GM18505 (cell line): ENCODE results near the gene CHST7.
A peak's percentile ranks its signal among the peaks of the same experiment; 100 is the strongest.

Experiments
- ATAC-seq: cut with Tn5 transposase; IDR thresholded peaks from one replicate; pipeline ENCODE4 v1.9.1; 2021; ENCODE audit not compliant: unreplicated experiment
- POLR2A ChIP-seq: IDR thresholded peaks from 4 replicates; pipeline ENCODE4 v1.6.1; 2011; ENCODE audit warnings: borderline replicate concordance; ENCODE audit not compliant: insufficient read depth, insufficient read length; ENCODE audit errors: extremely low read depth

Gene CHST7

DNA sequence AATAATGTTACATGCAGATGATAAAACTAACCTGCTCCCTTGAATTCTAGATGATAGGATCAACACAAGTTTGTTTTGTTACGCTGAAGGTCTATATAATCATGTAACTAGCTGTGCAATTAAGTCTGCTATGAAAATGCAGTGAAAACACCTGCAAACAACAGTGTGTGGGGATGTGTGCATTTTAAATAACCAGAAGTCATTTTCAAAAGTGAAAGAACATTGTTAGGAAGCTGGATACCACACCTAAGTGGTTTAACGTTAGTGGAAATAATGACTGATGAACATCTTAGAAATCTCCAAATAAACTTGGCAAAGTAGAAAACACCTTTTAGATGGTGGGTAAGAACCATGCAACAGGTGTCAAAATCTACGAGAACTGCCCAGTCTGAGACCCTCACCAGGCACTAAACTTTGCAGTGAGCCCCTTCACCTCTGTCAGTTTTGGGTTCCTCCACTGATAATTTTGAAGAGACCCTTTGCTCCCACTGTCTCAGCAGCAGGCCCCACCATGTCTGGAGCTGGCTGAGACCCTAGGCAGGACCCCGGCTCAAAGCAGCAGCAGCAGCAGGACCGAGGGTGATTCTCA is 36.6 kb downstream of the CHST7 start:
- no peak for TF ChIP-seq POLR2A
- ATAC-seq = no peak

DNA sequence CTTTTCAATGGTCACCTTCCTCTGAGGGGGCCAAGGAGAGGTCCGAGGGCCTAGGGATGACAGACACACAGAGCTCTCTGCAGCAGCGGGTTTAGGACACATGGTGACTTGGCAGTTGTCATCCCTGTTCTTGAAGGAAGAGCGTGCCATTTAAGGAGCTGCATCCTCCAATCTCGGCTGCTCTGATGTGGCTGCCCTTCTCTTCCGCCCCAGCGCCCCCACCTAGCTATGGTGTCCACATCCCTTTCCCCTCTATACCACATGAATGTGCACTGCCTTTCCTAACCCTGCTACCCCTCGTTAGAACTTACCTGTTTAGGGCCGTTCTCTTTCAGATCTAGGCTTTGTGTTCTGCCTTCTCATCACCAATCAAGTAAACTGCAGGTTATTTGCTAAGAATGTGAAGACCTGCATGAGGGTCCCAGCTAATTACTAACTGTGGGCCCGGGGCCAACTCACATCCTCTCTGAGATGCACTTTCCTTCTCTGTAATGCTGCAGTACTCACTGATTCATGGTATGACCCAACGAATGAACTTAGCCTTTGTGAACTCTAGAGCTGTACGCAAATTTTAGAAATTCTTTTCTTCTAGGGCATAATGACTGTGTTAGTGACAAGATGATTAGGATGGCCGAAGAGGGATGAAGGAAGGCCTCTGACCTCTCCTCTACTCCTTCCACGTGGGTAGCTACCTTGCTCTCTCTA is 38.2 kb downstream of the CHST7 start:
- no peak for TF ChIP-seq POLR2A
- no peak for ATAC-seq

DNA sequence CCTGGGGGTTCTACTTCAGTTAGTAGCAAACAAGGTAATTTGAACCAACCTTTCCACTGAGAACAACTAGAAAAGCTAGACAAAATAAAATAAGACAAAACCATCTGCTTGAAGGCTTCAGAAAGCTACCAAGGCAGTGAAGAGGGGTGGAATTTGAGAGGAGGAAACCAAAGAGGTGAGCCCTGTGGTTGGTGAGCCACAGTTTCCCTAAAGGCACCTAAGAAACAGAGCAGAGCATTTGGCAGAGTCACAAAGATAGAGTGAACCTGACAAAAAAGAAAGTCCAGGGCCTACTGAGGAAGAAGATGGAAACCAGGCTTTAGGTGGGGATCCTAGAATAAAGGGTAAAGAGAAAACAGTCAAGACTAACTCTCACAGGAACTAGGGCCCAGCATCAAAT is 44.3 kb downstream of the CHST7 start:
- no peak for TF ChIP-seq POLR2A

GRCh38 chrX:46618947-46619346 is 45.4 kb downstream of the CHST7 start:
- no peak for ATAC-seq
- no peak for TF ChIP-seq POLR2A

More for the DNA sequence above, 44.3 kb downstream of the CHST7 start:
- ATAC-seq = no peak

- no peak for ATAC-seq
- TF ChIP-seq POLR2A = no peak
These were observed 46.9 kb downstream of the CHST7 start for GRCh38 chrX:46620505-46620904.

DNA sequence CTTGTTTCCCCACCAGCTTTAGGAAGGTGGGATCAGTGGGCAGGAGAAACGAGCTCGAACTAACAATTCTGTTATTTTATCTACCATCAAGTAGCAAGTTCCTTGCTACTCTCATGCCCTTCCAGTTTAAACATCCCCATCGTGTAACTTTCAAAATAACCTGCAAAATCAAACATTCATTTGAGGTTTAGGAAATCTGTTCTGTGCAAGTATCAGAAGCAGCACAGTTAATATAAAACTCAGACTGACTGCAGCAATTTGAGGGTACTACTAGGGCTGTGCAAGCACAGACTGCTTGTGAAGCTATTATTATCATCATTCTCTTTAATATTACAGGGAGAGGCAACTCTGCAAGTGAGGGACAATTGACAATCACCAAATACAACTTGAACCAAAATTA is 48.0 kb downstream of the CHST7 start:
- ATAC-seq = no peak
- TF ChIP-seq POLR2A = no peak

DNA sequence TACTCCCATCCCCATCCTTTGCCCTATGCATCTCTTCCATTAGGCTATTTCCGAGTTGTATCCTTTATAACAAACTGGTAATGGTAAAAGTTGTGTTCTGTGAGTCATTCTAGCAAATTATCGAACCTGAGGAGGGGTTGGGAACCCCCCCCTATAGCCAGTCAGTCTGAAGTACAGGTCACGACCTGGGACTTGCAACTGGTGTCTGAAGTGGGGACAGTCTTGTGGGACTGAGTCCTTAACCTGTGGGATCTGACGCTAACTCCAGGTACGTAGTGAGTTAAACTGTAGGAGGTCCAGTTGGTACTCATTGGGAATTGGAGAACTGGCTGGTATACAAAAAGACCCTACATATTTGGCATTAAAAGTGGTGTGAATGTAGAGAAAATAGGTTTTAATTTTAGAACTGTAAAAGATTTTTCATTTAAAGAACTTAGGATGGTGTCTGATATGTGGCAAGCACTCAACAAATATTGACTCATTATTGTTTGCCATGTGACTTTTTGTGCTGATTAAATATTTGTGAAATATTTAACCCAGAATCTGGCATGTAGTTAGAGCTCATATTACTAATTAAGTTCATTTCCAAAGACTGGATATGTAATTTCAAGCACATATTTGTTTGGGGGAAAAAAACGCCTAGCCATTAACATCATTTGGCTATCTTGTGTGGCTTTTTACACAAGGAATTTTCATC is 50.7 kb downstream of the CHST7 start:
- no peak for TF ChIP-seq POLR2A
- ATAC-seq = no peak

- ATAC-seq = peak; percentile 36
- peak; percentile 13 for TF ChIP-seq POLR2A
These were observed 53.0 kb downstream of the CHST7 start for GRCh38 chrX:46626566-46626965.

GRCh38 chrX:46627062-46627461 is 53.5 kb downstream of the CHST7 start:
- peak; percentile 10 for TF ChIP-seq POLR2A
- no peak for ATAC-seq

GRCh38 chrX:46627711-46628419 is 54.3 kb downstream of the CHST7 start:
- peak; percentile 2 for ATAC-seq
- no peak for TF ChIP-seq POLR2A

- peak; percentile 86 for ATAC-seq
- TF ChIP-seq POLR2A = peak; percentile 6
These were observed 55.2 kb downstream of the CHST7 start for GRCh38 chrX:46628460-46629371.

- TF ChIP-seq POLR2A = no peak
- ATAC-seq = no peak
These were observed 56.6 kb downstream of the CHST7 start for GRCh38 chrX:46630141-46630540.

GRCh38 chrX:46634577-46634976 is 61.0 kb downstream of the CHST7 start:
- no peak for TF ChIP-seq POLR2A
- ATAC-seq = no peak

GRCh38 chrX:46635186-46635585 is 61.6 kb downstream of the CHST7 start:
- no peak for ATAC-seq
- no peak for TF ChIP-seq POLR2A
